Fibroblast of the conjunctiva (primary cell): ENCODE measurements around the gene KLF17.

Source experiments
- DNase-seq: peaks from one replicate; pipeline ENCODE4 v3.0.0-alpha.2; 2010; ENCODE audit warnings: low read depth

The KLF17 gene, protein sequence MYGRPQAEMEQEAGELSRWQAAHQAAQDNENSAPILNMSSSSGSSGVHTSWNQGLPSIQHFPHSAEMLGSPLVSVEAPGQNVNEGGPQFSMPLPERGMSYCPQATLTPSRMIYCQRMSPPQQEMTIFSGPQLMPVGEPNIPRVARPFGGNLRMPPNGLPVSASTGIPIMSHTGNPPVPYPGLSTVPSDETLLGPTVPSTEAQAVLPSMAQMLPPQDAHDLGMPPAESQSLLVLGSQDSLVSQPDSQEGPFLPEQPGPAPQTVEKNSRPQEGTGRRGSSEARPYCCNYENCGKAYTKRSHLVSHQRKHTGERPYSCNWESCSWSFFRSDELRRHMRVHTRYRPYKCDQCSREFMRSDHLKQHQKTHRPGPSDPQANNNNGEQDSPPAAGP

GRCh38 chr1:44118682-44119081 is at the start of gene KLF17:
TSS of gene KLF17 (plus strand) at chr1:44118821. CDS start at chr1:44118908, 87 bp downstream.
- DNase-seq, result no peak

DNA sequence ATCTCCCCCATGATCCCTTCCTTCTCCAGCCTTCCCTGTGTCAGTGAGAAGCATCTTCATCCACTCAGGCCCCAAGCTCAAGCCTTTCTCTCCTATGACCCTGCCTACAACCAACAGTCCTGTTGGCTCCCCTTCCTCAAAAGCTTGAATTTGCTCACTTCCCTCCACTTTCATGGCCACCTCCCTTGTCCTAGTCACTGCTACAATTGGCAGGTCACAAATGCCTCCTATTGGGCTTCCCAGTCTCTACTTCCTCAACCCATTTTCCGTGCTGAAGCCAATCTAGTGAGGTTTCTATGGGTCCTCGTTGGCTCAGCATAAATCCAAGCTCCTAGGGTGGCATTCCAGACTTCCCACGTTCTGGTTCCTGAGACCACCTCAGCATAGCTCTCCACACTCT is 47.2 kb upstream of the KLF17 start:
- no peak for DNase-seq

- peak; percentile 69 for DNase-seq
Measured at GRCh38 chr1:44072204-44072603, 46.4 kb upstream of the KLF17 start.

GRCh38 chr1:44072821-44073220 is 45.8 kb upstream of the KLF17 start:
- DNase-seq, result no peak

GRCh38 chr1:44073528-44073927 is 45.1 kb upstream of the KLF17 start:
- DNase-seq, result no peak

GRCh38 chr1:44074415-44074814 is 44.2 kb upstream of the KLF17 start:
- no peak for DNase-seq

DNA sequence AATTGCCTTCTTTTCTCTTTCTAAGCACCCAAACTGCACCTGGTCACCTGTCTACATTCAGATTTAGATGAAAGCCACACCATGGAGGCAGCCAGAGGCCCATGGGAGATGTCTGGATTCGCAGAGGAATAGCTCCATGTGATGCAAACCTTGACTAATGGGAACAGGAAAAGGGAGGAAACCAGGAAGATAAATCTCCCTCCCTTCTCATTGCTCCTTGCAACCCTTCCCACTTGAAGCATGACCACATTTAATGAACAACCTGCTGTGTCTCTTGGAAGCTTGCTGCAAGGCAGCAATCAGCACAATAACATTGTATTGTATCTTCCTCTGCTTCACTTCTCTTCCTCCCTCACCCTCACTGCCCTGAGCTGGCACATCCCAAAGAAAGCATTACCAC is 42.6 kb upstream of the KLF17 start:
- no peak for DNase-seq

DNA sequence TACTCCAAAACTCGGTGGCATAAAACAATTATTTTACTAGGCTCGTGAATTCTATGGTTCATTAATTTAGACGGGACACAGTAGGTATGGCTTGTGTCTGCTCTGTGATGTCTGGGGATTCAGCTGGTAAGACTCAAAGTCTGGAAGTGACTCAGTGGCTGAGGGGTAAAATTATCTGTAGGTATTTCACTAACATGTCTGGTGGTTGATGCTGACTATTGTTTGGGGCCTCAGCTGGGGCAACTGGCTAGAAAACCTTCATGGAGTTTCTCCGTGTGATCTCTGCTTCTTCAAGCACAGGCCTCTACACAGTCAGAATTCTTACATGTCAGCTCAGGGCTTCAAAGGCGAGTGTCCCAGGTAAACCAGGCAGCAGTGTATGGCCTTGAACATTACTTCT is 41.2 kb upstream of the KLF17 start:
- no peak for DNase-seq

- DNase-seq, result no peak
Measured at GRCh38 chr1:44078104-44078503, 40.5 kb upstream of the KLF17 start.

GRCh38 chr1:44079566-44079965 is 39.1 kb upstream of the KLF17 start:
- DNase-seq, result no peak

- DNase-seq, result peak; percentile 22
Measured at GRCh38 chr1:44084998-44085675, 33.5 kb upstream of the KLF17 start.

DNA sequence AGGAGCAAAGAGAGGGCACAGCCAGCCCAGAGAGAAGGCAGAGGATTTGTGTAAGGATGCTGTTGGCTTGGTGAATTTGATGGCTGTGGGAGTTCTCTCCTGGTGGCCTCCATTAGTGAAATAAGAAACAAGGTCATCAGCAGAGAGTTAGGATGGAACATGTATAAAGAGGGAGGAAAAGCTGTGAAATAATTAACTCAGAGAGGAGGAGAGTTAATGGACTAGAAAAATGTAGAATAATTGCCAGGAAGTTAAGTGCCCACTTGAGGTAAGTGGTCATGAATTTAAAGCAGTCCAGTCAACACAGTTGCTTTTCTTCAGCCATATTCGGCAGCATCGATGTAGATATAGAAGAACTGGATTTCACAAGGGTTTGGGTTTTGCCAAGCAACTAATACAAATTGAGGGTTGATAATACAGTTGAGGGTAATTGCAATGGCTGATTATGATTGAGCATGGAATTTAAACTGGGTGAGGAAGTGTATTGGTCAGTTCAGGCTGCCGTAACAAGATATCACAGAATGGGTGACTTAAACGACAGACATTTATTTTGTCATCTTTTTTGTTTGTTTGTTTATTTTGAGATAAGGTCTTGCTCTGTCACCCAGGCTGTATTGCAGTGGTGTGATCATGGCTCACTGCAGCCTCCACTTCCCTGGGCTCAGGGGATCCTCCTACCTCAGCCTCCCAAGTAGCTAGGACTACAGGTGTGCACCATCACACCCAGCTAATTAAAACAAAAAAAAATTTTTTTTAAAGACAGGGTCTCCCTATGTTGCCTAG is 31.7 kb upstream of the KLF17 start:
- DNase-seq, result no peak

DNA sequence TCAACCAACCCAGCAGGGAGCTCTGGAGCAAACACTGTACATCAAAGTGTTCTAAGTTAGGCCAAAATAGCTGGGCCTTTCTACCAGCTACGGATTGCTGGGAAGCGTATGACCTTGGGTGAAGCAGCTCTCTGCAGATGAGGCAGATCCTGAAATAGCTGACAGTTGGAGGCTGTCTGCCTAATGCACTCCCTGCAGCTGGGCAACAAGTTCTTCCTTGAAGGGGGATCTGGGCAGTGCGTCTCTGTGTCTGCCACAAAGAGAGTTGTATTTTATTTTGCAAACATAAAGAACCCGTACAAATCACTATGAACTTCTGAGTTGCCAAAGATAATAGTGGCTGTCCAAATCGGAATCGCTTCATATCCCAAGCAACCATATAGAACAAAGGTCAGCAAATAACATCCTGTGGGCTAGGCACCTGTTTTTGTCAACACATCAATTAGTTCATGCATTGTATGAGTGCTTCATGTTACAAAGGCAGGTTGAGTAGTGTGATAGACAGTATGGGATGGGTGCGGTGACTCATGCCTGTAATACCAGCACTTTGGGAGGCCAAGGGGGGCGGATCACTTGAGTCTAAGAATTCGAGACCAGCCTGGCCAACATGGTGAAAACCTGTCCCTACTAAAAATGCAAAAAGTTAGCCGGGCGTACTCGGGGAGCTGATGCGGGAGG is 29.1 kb upstream of the KLF17 start:
- DNase-seq, result no peak

GRCh38 chr1:44090429-44091252 is 28.0 kb upstream of the KLF17 start:
- DNase-seq, result no peak

DNA sequence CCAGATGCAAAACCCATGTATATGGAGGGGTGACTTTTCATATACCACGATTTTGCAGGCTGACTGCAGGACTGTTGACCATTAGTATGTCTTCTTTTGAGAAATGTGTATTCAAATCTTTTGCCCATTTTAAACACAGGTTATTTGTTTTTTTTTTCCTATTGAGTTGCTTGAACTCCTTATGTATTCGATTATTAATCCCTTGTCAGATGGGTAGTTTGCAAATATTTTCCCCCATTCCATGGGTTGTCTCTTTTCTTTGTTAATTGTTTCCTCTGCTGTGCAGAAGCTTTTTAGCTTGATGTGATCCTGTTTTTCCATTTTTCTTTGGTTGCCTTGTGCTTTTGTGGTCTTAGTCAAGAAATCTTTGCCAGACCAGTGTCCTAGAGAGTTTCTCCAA is 24.6 kb upstream of the KLF17 start:
- no peak for DNase-seq

- DNase-seq, result no peak
Measured at GRCh38 chr1:44100183-44100868, 18.3 kb upstream of the KLF17 start.

GRCh38 chr1:44101328-44101727 is 17.3 kb upstream of the KLF17 start:
- DNase-seq, result no peak

GRCh38 chr1:44103270-44104131 is 15.1 kb upstream of the KLF17 start:
- DNase-seq, result no peak

DNA sequence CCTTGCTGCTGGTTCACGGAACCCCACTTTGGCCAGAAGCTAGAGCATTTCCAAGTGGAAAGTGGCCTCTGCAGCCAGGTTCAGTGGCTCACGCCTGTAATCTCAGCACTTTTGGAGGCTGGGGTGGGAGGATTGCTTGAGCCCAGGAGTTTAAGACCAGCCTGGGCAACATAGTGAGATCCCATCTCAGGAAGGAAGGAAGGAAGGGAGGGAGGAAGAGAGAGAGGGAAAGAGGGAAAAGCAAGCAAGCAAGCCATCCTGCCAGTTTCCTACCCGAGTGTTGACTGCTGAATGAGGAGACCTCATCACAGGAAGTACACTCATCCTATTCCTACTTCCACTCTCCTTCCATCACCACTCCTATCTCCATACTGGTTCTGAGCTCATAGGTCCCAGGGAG is 12.8 kb upstream of the KLF17 start:
- DNase-seq, result no peak

- no peak for DNase-seq
Measured at GRCh38 chr1:44108241-44108640, 10.4 kb upstream of the KLF17 start.
